GM21528 (cell line): ENCODE results near the gene SPACDR.

Experiments
- ATAC-seq: cut with Tn5 transposase; IDR thresholded peaks from one replicate; pipeline ENCODE4 v1.9.1; 2021; ENCODE audit warnings: mild to moderate bottlenecking, moderate library complexity; ENCODE audit not compliant: unreplicated experiment, low FRiP score

SPACDR gene

GRCh38 chr7:100486111-100486636 lies 22.1 kb upstream of the SPACDR start:
- ATAC-seq = no peak

GRCh38 chr7:100485471-100485876 lies 21.4 kb upstream of the SPACDR start:
- no peak for ATAC-seq

- ATAC-seq = no peak
Observed at GRCh38 chr7:100484673-100485045, 20.6 kb upstream of the SPACDR start.

- no peak for ATAC-seq
Observed at GRCh38 chr7:100483722-100484672, 19.9 kb upstream of the SPACDR start, which contains the start of gene NYAP1. NYAP1 (plus strand) TSS chr7:100483927; CDS start chr7:100485312, 1,385 bp downstream.

GRCh38 chr7:100483090-100483721 lies 19.1 kb upstream of the SPACDR start:
- ATAC-seq = peak; percentile 48

- no peak for ATAC-seq
Observed at GRCh38 chr7:100482728-100483089, 18.6 kb upstream of the SPACDR start.

GRCh38 chr7:100481466-100481865 lies 17.4 kb upstream of the SPACDR start:
- ATAC-seq = no peak

GRCh38 chr7:100478958-100479660 lies 15.0 kb upstream of the SPACDR start, which contains the start of gene TSC22D4:
TSC22D4 (minus strand) TSS chr7:100479214; CDS start chr7:100478038, 1,176 bp downstream.
- ATAC-seq = peak; percentile 62

- ATAC-seq = no peak
Observed at GRCh38 chr7:100477871-100478267, 13.8 kb upstream of the SPACDR start.

- ATAC-seq = no peak
Observed at GRCh38 chr7:100476903-100477870, 13.1 kb upstream of the SPACDR start.

GRCh38 chr7:100476101-100476780 lies 12.2 kb upstream of the SPACDR start:
- no peak for ATAC-seq

GRCh38 chr7:100475549-100475948 lies 11.5 kb upstream of the SPACDR start:
- ATAC-seq = no peak

- no peak for ATAC-seq
Observed at GRCh38 chr7:100472854-100473499, 8.9 kb upstream of the SPACDR start.

- no peak for ATAC-seq
Observed at GRCh38 chr7:100472121-100472851, 8.2 kb upstream of the SPACDR start.

- no peak for ATAC-seq
Observed at GRCh38 chr7:100471021-100471420, 7.0 kb upstream of the SPACDR start.

GRCh38 chr7:100469227-100470044 lies 5.4 kb upstream of the SPACDR start:
- ATAC-seq = no peak
